Osteoblast (primary cell): Measurements from ENCODE around the gene MYH10. TPM values are rescaled to one million over a fixed set of nuclear protein-coding genes. Genes with fewer than 3 reads are reported as not detected.

Source experiments
- DNase-seq: peaks from one replicate; pipeline ENCODE4 v3.0.0; 2011; ENCODE audit warnings: low spot score, mixed read lengths; ENCODE audit not compliant: insufficient read length; ENCODE audit errors: missing footprints
- H2AFZ ChIP-seq: 2 replicates; pipeline ENCODE4 v1.6.0; 2011; ENCODE audit warnings: mild to moderate bottlenecking, low read length
- H3K27ac ChIP-seq: 2 replicates; pipeline ENCODE4 v1.5.1; 2011; ENCODE audit warnings: mild to moderate bottlenecking, low read depth, low read length, moderate library complexity
- H3K27me3 ChIP-seq: 2 replicates; pipeline ENCODE4 v1.6.0; 2012; ENCODE audit warnings: mild to moderate bottlenecking, control low read depth, inconsistent platforms, low read length, moderate library complexity; ENCODE audit not compliant: insufficient read depth
- H3K36me3 ChIP-seq: 2 replicates; pipeline ENCODE4 v1.5.1; 2011; ENCODE audit warnings: mild to moderate bottlenecking, low read length, control low read depth, moderate library complexity; ENCODE audit not compliant: insufficient read depth
- H3K4me1 ChIP-seq: 2 replicates; pipeline ENCODE4 v1.5.1; 2011; ENCODE audit warnings: mild to moderate bottlenecking, low read length, control low read depth, moderate library complexity; ENCODE audit not compliant: insufficient read depth
- H3K4me2 ChIP-seq: 2 replicates; pipeline ENCODE4 v1.6.0; 2011; ENCODE audit warnings: mild to moderate bottlenecking, low read length; ENCODE audit not compliant: insufficient read depth
- H3K4me3 ChIP-seq: fragments of 200-600 bp; sonication (generic); 3 replicates; pipeline ENCODE4 v1.5.1; 2012; ENCODE audit warnings: mild to moderate bottlenecking, low read length, inconsistent platforms; ENCODE audit not compliant: insufficient read depth
- H3K79me2 ChIP-seq: 2 replicates; pipeline ENCODE4 v1.6.0; 2012; ENCODE audit warnings: mild to moderate bottlenecking, low read length, control low read depth, inconsistent platforms; ENCODE audit not compliant: insufficient read depth
- H3K9me3 ChIP-seq: 2 replicates; pipeline ENCODE4 v1.5.1; 2011; ENCODE audit warnings: low read depth, low read length, control low read depth
- H4K20me1 ChIP-seq: 2 replicates; pipeline ENCODE4 v1.6.0; 2012; ENCODE audit warnings: mild to moderate bottlenecking, low read length, control low read depth; ENCODE audit not compliant: insufficient read depth
- CTCF ChIP-seq: IDR thresholded peaks from 2 replicates; pipeline ENCODE4 v1.5.1; 2011; ENCODE audit warnings: mild to moderate bottlenecking, low read depth, low read length, moderate library complexity; ENCODE audit errors: extremely low read depth
- total RNA-seq: library from RNA; depleted of rRNA; stranded (reverse); fragments of >200 nt; gene quantifications from 2 replicates; pipeline ENCODE4 v1.2.3, GENCODE V29; 2012

MYH10 gene
- total RNA-seq, 1 donor = 40.9 TPM

DNA sequence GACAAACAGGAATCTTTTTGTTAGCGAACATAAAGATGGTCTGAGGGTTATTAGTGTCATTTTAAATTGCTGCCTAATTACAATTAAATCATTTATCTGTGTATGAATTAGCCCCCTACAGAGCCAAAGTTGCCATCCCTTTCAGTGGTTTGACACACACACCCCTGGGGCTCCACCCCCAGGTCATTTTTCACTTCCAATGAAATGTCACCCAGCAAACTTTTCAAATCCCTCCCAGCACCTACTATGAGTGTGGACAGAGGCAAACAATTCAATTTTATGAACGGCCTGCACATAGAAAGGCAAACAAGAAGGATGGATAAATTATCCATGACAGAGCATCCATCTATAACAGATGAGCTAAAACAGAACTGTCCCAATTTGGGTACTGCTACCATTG, 2.4 kb downstream of the MYH10 start:
- peaks cover 23% of the 10 kb centered on the region for H3K4me1 ChIP-seq
- H3K27ac ChIP-seq = no peak overlapping the region
- peak; percentile 44 for DNase-seq
- H3K9me3 ChIP-seq = no peaks in the 10 kb centered on the region
- peaks cover 18% of the 10 kb centered on the region for H4K20me1 ChIP-seq
- H3K36me3 ChIP-seq = no peaks in the 10 kb centered on the region
- H3K27me3 ChIP-seq = peaks cover 9% of the 10 kb centered on the region
- peaks cover 45% of the 10 kb centered on the region for H3K79me2 ChIP-seq
- peak overlapping the region; percentile 96 for H3K4me2 ChIP-seq
- no peak for TF ChIP-seq CTCF
- no peak overlapping the region for H3K4me3 ChIP-seq
- H2AFZ ChIP-seq = no peak overlapping the region

DNA sequence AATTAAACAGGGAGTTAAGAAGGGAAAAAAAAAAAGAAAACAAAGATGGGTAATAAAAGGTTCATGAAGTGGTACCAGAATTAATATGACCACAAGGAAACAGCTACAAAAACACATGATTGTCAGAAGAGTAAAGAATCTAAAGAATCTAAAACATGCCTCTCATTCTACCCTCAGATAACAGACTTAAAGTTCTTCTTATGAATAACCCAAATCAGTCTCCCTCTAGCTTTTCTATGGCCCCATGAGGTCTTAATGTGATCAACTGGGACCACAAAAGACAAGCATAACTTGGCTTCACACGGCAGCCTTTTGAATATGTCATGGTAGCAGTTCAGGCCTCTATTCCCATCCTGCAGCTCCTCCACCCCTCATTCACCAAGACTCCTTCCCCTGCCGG, 6.9 kb downstream of the MYH10 start:
- no peak for TF ChIP-seq CTCF
- Histone ChIP-seq H3K27me3 (no peaks in the 10 kb centered on the region), H3K36me3 (no peaks in the 10 kb centered on the region), H4K20me1 (peaks cover 18% of the 10 kb centered on the region), H3K4me2 (no peak overlapping the region), H3K4me1 (peaks cover 34% of the 10 kb centered on the region), H3K9me3 (no peaks in the 10 kb centered on the region), H3K4me3 (no peak overlapping the region), H3K27ac (peak overlapping the region; percentile 31), H3K79me2 (peaks cover 60% of the 10 kb centered on the region), H2AFZ (no peak overlapping the region)
- peak; percentile 83 for DNase-seq

DNA sequence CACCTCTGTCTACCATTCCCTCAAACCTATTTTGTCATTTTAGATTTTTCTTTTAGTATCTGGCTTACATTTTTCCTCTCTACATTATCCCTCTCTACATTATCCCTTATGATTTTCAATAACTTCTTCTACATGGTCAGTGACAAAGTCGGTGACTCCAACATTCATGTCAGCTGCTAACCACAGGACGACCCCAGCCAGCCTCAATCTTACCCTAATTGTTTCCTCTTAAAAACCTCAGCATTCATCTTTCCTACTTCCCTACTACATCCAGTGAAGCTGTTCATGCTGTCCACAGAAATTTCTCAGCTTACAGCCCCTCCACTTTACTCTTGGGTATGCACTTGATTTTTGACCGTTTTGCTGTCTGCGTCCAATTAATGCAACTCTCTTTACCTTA, 8.3 kb downstream of the MYH10 start:
- Histone ChIP-seq H3K4me1 (peaks cover 31% of the 10 kb centered on the region), H3K27ac (no peak overlapping the region), H3K4me3 (no peak overlapping the region), H3K27me3 (no peaks in the 10 kb centered on the region), H3K9me3 (no peaks in the 10 kb centered on the region), H3K79me2 (peaks cover 50% of the 10 kb centered on the region), H3K36me3 (no peaks in the 10 kb centered on the region), H3K4me2 (peak overlapping the region; percentile 19), H2AFZ (no peak overlapping the region), H4K20me1 (peaks cover 11% of the 10 kb centered on the region)
- DNase-seq = no peak
- no peak for TF ChIP-seq CTCF

DNA sequence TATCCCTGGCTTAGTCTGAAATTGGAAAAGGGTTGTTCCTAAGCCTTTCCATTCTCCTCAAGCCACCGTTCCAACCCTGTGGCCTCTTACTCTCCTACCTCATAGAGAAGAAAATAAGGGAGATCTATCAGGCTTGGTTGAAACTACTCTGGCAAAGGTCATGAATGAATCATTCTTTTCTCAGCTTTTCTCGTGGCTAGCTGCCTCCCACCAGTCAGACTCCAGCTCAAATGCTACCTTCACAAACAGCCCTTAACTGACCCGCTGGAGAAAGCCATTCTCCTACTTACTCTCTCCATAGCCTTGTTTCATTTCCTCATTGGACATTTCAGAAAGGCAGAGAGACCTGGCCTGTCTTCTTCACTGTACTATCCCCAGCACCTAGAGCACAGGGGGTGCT, 8.9 kb downstream of the MYH10 start:
- peaks cover 31% of the 10 kb centered on the region for H3K4me1 ChIP-seq
- peaks cover 52% of the 10 kb centered on the region for H3K79me2 ChIP-seq
- DNase-seq = peak; percentile 86
- no peaks in the 10 kb centered on the region for H3K27me3 ChIP-seq
- H2AFZ ChIP-seq = no peak overlapping the region
- H3K4me3 ChIP-seq = no peak overlapping the region
- H4K20me1 ChIP-seq = peaks cover 10% of the 10 kb centered on the region
- no peaks in the 10 kb centered on the region for H3K9me3 ChIP-seq
- H3K27ac ChIP-seq = peak overlapping the region; percentile 38
- H3K36me3 ChIP-seq = no peaks in the 10 kb centered on the region
- peak overlapping the region; percentile 19 for H3K4me2 ChIP-seq
- TF ChIP-seq CTCF = no peak
